ENCODE measurements around the gene SERPINH1. TPM values are rescaled to one million over a fixed set of nuclear protein-coding genes. Genes with fewer than 3 reads are reported as not detected.

SERPINH1 gene
- total RNA-seq, 1 experiment from 2014 or later: 818 TPM

DNA sequence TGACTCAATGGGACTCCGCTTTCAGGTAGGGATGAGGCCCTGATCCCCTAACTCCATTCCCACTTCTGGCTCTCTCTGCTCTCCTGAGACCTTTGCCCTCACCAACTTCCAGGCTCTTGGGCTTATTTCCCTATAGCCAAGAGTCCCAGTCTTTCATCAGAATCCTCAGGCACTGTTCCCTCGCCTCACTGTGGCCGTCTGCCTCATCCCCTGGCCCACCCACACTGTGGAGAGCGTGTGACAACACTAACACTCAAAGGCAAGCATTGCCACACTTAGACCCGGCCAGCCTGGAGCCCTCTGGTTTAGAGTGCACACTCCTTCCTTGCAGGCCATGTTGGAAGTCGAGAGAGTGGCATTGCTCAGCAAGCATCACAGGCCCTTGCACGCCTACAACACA lies 27.0 kb downstream of the SERPINH1 start:
- in situ Hi-C loops (cut with HindIII; ENCODE audit: low sequenced_read_pairs): no loop called here
- DNase-seq (ENCODE audit: low spot score): no peak

DNA sequence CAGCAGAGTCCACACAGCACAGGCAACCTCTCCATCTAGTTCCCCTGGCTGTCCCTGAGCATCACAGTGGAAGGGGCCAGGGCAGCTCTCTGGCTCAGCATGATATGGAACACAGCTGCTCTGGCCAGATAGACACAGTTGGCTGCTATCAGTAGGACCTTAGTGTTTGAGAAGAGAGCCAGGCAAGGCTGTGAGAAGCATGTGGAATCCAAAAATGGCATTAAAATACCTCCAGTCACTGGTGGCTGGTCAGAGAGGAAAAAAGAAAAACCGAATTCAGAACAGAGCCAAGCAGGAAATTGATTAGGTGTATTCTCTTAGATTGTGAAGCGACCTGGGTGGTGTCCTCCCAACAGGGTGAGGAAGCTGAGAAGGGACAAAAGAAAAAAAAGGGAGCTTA lies 27.9 kb downstream of the SERPINH1 start:
- in situ Hi-C loops (cut with HindIII; ENCODE audit: low sequenced_read_pairs): no loop called here
- DNase-seq (ENCODE audit: low spot score): no peak

DNA sequence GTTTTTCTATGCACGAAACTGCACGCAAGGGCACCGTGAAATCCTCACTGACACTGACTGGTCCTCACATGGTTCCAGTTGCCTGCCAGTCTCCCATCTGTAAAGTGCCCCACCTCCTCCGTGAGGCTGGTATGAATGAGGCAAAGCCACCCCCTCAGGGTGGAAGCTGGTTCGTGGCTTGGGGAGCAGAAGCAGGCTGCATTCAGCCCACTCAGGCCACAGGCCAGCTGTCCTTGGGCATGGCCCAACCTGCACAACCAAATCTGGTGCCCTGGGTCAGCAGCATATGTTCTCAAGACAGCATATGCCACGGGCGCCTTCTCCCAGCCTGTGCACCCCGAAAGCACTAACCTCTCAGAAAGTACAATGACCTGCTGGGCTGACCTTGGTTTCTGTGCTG lies 29.3 kb downstream of the SERPINH1 start:
- in situ Hi-C loops (cut with HindIII; ENCODE audit: low sequenced_read_pairs): no loop called here
- DNase-seq (ENCODE audit: low spot score): peak; percentile 80

DNA sequence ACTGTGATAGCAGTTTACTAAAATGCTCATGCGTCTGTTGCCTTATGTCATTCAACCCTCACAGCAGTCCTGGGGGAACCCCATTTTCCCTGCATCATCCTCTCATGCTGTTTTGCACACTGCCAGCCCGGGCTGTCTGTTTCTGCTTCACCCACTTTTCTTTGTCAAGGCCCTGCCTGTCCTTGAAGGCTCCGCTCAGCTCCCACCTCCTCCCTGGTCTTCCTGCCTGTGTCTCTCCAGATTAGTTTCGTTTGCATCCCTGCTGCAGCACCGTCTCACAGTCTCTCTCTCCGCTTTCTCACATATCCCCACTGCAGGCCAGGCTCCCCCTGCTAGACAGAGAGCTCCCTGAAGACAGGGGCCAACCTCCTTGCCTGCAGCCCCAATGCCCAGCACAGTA lies 29.9 kb downstream of the SERPINH1 start:
- no peak for DNase-seq (ENCODE audit: low spot score)
- in situ Hi-C loops (cut with HindIII; ENCODE audit: low sequenced_read_pairs): no loop called here

DNA sequence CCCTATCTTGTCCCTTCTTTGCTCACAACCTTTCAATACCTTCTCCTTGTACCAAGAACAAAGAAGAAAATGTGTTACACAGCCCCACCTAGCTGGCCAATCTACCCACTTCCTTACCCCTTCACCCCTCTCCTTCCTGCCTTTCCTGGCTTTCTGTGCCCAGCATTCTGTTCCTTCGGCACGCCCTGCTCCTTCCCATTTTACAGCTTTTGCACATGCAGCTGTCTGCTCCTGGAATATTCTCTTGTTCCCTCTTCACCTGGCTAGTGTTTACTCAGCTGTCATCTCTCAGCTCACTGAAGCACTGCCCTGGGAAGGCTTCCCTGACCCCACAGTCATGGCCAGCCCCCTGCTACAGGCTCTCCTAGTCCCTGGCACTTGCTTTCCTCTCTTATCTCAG lies 30.7 kb downstream of the SERPINH1 start:
- DNase-seq (ENCODE audit: low spot score): no peak

DNA sequence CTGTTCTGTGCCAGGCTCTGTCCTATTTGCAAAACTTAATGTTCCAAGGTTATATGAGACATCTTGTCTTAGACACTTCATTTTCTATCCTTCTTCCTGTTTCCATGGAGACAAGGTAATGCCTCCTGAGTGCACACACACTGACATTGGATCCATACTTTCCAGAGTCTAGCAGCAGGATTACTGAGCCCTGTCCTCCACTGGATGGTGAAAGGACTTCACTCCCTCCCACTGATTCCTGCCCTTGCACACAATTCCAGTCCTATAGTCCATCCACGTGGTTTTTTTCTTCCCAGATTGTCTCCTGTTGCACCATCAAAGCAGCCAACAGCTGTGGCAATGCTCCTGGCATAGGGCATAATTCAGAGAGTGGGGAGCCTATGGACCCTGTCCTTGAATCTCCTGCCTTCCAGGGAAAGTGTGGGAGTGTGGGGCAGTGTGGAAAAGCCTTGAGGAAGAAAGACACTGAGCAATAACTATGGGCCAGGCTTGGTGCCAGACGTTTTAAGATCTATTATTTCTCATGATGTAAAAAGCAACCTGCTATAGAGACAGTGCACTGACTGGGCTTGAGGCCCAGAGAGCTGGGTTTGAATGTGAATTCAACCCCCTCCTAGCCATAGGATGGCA lies 31.3 kb downstream of the SERPINH1 start:
- no peak for DNase-seq (ENCODE audit: low spot score)
- in situ Hi-C loops (cut with HindIII; ENCODE audit: low sequenced_read_pairs): no loop called here

More for the DNA sequence above, 30.7 kb downstream of the SERPINH1 start:
- in situ Hi-C loops (cut with HindIII; ENCODE audit: low sequenced_read_pairs): no loop called here

DNA sequence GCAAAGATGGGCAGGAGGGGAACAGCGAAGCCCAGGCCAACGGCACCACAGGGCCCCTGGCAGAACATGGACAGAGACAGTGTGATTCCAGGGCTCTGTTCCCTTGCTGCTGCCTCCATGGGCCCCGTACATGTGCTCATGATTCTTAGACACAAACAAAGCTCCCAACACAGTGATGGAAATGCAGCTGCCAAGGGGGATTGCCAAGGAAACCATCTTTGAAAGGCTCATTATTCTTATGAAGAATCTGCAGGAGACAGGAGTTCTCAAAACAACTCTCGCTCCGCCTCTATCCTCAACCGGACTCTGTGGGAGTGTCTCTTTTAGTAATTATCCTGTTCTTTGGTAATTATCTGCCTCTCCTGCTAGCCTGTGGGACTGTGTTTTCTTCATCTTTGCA lies 32.2 kb downstream of the SERPINH1 start:
- in situ Hi-C loops (cut with HindIII; ENCODE audit: low sequenced_read_pairs): no loop called here

DNA sequence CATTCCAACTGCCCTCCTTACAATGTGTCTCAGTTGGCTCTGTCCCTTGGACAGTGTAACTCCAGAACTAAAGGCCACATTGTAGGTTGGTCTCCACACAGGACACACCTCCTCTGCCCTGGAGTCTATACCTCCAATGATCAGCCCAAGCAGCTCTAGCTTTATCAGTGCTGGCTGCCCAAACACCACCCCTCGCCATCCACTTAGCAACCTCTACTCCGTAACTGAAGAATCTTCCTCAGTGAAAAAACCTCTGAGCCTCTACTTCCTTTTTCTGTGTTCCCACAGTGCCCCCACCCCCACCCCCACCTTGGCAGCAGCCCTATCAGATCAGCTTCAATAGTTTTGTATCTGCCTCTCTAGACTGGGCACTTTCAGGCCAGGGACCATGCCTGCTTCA lies 33.4 kb downstream of the SERPINH1 start:
- in situ Hi-C loops (cut with HindIII; ENCODE audit: low sequenced_read_pairs): no loop called here
- no peak for DNase-seq (ENCODE audit: low spot score)

More for the DNA sequence above, 32.2 kb downstream of the SERPINH1 start:
- DNase-seq (ENCODE audit: low spot score): peak; percentile 43

DNA sequence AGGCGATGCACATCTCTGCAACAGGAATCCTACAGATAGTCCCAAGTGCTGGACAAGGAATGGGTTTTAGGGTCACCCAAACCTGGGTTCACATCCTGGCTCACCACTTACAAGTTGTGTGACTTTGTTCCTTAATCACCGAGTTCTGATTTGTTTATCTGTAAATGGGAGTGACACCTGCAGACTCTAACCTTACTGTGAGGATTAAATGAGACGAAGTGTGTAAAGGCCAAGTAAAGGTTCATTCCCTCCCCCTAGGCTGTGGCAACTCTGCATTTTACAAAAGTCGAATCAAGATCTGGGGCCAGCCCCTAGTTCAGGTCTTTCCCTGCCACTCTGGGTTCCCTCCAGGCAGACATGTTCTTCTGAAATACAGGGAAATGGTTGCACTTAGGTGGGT lies 34.9 kb downstream of the SERPINH1 start:
- in situ Hi-C loops (cut with HindIII; ENCODE audit: low sequenced_read_pairs): no loop called here
- no peak for DNase-seq (ENCODE audit: low spot score)

DNA sequence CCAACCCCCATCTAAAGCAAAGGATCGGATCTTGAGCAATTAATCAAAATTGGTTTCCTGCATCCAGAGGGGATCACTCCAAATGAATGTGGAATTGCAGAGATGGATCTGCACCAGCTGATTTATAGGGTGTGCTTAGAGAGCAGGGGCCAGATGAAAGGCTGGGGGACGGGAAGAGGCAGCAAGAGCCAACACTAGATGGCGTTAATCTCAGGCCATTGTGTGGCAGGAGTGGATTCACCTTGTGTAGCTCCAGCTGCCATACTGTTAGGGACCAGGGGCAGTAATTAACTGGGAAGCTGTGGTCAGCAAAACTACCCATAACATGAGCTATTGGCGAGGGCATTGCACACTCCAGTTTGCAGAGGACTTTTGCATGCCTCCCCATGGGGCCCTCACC lies 35.6 kb downstream of the SERPINH1 start:
- in situ Hi-C loops (cut with HindIII; ENCODE audit: low sequenced_read_pairs): no loop called here
- no peak for DNase-seq (ENCODE audit: low spot score)

DNA sequence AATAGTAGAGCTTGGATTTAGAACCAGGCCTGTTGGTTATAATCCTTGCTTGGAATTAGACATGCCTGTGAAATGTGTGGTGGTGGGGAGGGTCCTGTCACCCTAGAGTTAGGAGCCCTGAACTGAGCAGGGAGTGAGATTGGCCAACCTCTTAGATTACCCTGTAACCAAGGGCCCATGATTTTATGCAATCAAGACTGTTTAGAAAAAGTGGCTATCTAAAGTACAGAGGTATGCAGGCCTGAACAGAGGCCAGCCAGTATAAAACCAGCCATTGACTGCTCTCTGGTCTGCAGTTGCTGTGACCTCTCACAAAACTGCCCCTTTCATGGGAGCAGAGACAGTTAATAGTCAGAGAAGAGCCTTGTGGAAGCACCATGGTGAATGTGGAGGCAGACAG lies 36.2 kb downstream of the SERPINH1 start:
- in situ Hi-C loops (cut with HindIII; ENCODE audit: low sequenced_read_pairs): no loop called here
- DNase-seq (ENCODE audit: low spot score): no peak

DNA sequence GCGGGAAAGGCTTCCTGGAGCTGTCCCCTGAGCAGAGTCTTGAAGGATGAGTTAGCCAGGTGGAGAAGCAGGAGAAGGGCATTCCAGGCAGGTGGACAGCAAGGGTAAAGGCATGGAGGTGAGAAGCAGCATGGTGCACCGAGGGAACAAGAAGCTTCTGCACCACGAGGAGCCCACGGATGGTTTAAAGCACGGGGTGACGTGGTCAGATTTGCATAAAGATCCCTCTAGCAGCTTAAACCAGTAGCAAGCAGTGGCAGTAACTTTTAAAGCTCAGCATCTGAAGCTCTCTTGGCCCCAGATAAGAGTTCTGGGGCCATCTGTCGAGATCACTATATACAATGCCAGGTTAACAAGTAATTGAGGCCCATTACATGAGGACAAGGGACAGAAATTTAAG lies 36.8 kb downstream of the SERPINH1 start:
- in situ Hi-C loops (cut with HindIII; ENCODE audit: low sequenced_read_pairs): no loop called here
- DNase-seq (ENCODE audit: low spot score): no peak

DNA sequence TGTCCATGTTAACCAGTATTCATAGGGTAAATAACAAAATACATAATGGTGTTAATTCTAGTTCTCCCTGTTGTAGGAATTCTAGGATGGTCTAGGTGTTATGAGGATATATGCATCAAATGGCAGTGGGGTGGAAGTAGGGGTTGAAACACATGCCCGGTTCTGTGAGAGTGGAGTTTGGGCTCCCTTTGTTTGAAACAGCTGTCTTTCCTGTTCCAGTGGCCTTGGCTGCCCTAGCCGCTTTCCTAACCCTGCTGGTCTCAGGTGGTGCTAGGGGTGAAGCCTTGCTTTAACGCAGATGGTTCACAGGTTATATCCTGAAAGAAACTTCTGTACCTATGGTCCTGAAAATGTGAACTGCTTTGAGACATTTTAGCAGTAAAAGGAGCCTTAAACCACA lies 38.3 kb downstream of the SERPINH1 start:
- in situ Hi-C loops (cut with HindIII; ENCODE audit: low sequenced_read_pairs): no loop called here
- no peak for DNase-seq (ENCODE audit: low spot score)

DNA sequence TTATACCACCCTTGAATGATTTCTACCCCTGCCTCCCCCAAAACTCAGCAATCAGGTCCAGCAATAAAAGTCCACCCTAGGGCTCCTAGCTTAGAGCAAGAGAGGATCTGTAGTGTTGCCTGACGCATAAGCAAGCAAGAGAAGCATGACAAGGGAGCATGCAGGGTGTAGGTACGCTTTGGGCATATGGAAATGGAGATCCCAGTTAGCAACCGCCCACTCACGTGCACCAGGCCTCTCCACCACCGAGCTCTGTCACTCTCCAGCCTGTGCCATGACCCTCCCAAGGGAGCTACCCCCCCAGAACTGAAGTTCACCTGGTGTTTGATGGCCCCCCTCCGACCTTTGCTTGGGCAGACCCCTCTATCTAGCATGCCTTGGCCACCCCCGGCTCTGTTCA lies 39.4 kb downstream of the SERPINH1 start:
- DNase-seq (ENCODE audit: low spot score): no peak
- in situ Hi-C loops (cut with HindIII; ENCODE audit: low sequenced_read_pairs): no loop called here

DNA sequence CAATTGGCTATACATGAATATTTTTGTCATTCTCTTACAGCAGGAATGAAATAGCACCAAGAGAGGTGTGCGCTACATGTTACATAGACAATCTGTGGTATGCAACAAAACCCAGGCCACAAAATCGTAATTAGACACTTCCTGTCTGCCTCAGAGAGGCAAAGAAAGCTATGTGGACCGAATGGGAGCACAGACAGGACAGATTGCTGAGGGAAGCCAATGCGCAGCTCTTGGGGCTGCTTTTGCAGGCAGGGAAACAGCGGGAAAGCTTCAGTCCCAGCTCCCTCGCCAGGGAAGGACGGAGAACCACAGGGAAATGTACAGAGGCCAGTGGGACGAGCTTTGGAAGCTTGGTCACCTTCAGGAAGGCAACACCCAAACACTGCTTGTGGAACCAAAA lies 40.9 kb downstream of the SERPINH1 start:
- in situ Hi-C loops (cut with HindIII; ENCODE audit: low sequenced_read_pairs): no loop called here
- DNase-seq (ENCODE audit: low spot score): no peak

DNA sequence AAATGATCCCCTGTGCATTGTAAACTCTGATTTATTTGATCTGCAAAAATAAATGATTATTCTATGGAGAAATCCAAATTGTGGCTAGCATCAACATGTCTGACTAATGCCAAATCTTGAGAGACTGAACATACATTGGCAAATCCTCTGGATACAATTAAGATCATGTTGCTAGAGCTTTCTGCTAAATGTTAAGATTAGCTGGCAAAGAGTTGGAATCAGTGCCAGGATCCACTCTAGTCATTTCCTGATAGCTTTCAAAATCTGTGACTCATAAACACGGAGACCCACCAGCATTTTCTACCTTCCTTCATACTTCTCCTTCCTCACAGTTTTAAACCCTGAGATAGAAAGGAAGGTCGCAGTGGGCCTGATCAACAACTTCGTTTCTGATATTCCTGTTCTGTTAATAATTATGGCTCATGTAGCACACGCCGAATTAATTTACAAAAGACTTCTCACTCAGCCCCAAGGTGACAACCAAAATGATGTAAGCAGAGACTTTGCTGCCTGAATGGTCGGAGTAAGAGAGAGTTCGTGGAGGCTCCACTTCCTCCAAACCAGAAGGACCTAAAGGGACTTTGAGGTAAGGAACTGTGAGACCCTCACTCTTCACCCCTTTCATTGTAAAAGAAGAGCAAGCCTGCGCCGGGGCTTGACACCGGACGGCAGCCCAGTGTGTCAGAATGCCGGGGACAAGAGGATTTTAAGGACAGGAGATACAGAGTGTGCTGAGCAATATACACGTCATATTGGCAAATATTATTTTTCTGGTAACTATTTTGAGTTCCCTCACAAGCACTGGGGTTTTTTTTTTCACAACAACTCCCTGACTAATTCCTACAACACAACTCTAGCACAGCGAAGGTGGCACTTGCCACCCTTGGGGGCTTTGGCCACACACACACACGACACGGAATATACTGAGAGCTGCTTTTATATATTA lies 42.0 kb downstream of the SERPINH1 start:
- no peak for DNase-seq (ENCODE audit: low spot score)
- in situ Hi-C loops (cut with HindIII; ENCODE audit: low sequenced_read_pairs): no loop called here

DNA sequence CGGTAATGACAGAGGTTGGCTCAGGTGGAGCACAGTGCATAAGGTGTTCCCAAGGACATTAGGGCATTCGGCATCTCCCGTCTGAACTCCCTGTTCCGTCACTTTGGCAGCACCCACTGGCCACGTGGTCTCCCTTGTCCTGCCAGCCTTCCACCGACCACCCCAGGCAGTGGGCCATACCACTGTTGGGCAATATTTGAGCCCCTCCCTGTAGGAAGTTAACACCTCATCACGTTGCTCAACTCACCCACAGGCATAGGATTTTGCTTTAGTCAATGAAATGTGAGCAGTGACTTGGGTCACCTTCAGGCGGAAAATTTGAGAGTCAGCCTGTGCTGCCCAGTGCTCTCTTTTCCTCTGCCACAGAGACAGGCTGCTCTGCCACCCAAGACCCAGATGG lies 44.0 kb downstream of the SERPINH1 start:
- DNase-seq (ENCODE audit: low spot score): no peak
- in situ Hi-C loops (cut with HindIII; ENCODE audit: low sequenced_read_pairs): no loop called here

DNA sequence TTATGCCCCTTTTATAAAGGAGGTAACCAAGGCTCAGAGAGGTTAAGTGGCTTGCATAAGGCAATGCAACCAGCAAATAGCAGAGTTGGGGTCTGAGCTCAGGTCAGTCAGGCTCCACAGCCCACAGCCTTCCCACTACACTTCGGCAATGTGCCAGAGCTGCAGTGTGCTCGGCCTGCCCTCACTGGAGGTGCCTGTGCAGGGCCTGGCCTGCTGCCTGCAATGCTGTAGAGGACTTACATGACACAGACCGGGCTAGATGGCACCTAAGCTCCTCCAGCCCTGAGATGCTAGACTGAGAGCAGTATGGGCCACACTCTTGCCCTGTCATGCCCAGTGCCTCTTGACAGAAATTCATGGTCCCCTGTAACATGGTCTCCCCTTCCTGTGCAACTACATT lies 49.8 kb downstream of the SERPINH1 start:
- in situ Hi-C loops (cut with HindIII; ENCODE audit: low sequenced_read_pairs): no loop called here
- DNase-seq (ENCODE audit: low spot score): no peak

DNA sequence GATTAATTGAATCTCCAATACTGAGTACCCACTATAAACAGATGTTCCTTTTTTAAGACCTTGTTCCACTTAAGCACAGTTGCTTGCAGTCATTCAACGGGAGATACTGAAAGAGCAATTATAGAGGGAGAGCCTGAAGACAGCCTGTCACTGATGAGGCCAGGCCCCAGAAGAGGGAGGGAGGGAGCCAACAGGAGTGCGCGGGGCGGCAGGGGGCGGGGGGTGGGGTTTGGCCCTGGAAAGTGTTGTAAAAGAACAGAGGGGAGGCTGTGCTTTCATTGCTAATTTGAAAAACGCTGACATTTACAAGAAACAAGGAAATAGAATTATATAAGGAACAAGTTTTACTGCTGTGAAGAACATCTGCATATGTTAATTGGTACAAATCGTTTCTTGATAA lies 53.7 kb downstream of the SERPINH1 start:
- in situ Hi-C loops (cut with HindIII; ENCODE audit: low sequenced_read_pairs): no loop called here
- DNase-seq (ENCODE audit: low spot score): no peak

DNA sequence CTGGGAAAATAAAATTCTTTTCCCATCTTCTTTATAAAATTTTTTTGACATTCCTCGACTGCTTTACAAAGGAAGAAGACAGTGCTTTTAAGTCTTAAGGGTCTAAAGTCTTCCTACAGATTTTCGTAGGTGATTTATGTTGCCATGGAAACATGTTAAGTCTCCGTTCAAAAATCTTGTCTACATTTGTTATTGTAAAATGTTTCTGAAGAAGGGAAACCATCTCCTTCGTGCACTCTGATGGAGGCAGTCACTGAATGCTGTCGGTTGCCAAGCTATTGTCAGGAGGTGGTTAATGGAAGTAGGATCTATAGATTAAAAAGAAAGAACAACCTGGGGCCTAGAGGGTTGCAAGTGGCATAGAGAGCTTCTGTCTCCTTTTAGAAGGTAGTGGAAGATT lies 54.2 kb downstream of the SERPINH1 start:
- in situ Hi-C loops (cut with HindIII; ENCODE audit: low sequenced_read_pairs): no loop called here

More for the DNA sequence above, 54.2 kb downstream of the SERPINH1 start:
- DNase-seq (ENCODE audit: low spot score): no peak

Measured in G401 (cell line).